Stimulated activated CD4-positive, alpha-beta T cell treated with anti-CD3 and anti-CD28 coated beads, Interleukin-1b, Interleukin-23, amount 100 ng/mL, for 48 hours (primary cell): ENCODE measurements around the gene RNFT2.

Experiments used
- DNase-seq: peaks from one replicate; pipeline ENCODE4 v3.0.0-alpha.2; 2020

RNFT2 gene

GRCh38 chr12:116838365-116838764, 100.2 kb downstream of the RNFT2 start:
- DNase-seq = no peak

DNA sequence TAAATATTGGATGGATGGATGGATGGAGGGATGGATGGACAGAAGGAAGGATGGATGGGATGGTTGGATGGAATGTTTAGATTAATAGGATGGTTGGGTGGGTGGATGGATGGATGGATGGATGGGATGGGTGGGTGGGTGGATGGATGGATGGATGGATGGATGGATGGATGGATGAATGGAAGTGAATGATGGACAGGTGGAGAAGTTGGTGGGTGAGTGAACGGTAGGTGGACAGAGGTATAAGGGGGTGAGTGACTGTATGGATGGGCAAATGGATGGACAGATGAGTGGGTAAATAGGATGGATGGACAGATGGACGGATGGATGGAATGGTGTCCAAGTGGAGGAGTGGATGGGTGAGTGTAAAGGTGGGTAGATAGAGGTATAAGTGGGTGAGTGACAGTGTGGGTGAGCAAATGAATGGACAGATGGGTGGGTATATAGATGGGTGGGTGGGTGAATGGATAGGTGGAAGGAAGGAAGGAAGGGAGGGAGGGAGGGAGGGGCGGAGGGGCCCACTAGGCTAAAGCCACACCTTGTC, 101.2 kb downstream of the RNFT2 start:
- DNase-seq = no peak

DNA sequence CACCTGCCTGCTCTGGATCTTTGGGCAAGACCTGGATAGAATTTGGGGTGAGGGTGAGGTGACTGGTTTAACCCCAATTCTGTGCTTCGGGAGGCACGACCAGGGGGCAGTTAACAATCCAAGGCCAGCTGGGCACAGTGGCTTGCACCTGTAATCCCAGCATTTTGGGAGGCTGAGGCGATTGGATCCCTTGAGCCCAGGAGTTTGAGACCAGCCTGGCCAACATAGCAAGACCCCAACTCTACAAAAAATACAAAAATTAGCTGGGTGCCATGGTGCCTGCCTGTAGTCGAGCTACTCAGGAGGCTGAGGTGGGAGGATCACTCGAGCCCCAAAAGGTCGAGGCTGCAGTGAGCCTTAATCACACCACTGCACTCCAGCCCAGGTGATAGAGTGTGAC, 105.0 kb downstream of the RNFT2 start:
- DNase-seq = no peak

DNA sequence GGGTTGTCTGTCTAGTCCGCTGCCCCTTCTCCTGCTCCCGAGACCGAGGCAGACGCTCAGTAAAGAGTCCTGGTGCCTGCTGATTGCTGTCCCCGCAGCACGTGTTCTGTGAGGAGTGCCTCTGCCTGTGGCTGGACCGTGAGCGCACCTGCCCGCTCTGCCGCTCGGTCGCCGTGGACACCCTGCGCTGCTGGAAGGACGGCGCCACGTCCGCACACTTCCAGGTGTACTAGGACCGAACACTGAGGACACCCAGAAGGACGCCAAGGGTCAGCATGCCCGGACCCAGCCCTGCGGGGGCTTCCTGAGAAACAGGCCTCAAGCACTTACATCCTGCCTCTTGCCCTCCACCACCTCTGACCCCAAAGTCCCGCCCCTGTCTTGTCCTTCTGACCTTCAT, 111.1 kb downstream of the RNFT2 start:
- DNase-seq = no peak

- DNase-seq = no peak
Observed at GRCh38 chr12:116852303-116852702, 114.2 kb downstream of the RNFT2 start.

DNA sequence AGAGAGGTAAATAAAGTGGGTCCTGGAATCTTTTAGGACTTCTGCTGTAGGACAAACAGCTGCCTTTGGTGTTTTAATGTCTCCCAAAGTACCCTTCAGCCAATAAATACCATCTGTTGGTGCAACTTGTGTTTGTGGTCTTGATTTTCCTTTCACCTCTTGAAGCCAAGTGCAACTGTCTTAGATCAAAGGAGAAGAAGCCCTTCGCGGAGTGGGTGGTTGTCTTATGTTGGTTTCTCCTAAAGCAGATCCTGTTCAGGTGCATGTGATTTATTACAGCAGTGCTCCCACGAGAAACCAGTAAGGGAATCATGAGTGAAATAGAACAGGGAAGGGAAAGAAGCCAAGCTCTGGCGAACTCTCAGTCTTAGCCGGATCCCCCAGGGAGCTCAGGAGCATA, 115.4 kb downstream of the RNFT2 start:
- no peak for DNase-seq

DNA sequence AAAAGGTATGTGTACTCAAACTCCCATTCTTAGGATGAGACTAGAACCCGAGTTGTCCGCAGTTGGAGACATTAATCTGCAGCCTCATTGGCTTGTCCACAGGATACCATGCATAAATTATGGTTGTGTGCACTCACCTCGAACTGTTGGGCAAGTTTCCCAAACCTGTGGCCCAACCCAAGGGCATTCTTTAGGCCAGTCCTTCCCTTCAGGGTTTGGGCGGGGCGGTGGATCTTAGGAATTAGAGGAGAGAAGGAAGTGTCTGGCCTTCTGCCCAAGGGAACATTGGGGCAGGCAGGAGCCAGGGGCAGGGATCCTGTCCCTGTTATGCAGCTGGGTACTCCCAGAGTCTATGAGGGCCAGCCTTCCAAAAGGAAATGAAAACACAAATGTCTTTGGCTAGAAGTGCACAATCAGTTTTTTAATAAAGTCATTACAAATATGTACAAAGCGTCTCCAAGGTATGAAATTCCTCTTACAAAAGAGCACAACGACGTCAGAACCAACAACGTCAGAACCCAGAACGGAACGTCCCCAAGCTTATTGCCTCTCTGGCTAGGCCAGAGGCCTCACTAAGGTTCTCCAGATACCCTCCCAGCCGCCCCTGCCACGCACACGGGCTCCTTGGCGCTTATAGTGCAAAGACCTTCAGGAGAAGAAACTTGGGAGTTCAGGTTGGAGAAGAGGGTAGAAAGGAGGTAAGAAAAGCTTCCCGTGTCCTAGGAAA, 117.8 kb downstream of the RNFT2 start:
- DNase-seq = no peak

DNA sequence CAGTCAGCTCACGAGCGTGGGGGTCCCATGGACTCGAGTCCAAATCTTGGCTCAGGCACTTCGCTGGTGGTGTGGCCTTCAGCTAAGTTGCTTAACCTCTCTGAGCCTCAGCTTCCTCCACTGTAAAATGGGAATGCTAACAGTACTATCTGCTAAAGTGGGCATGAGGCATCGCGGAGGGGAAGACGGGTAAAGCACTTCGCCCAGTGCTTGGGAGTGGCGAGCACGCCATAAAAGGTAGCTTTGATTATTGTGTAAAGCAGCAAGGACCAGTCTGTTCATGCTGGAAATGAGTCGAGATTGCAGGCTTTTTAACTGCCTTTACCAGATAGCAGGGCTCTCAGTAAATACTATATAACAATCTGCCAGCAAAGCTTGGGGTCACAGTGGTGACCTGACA, 118.6 kb downstream of the RNFT2 start:
- DNase-seq = no peak

DNA sequence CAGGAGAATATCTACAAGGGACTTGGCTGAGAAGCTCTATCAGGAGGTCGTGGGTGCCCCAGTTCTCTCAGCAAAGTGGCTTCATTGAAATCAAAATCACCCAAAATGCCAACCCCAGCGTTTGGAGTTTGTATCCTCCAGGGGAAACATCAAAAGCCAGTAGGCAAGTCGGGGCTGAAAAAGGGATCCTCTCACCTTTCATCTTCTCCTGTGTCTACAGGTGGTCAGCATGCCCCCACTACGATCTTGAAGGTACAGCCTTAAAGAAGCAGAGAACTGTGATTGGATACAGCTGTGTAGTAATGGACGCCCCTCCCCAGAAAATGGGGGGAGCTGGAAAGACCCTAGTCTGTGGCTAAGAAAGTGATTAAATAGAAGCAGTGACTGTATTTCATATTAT, 121.0 kb downstream of the RNFT2 start:
- DNase-seq = no peak

DNA sequence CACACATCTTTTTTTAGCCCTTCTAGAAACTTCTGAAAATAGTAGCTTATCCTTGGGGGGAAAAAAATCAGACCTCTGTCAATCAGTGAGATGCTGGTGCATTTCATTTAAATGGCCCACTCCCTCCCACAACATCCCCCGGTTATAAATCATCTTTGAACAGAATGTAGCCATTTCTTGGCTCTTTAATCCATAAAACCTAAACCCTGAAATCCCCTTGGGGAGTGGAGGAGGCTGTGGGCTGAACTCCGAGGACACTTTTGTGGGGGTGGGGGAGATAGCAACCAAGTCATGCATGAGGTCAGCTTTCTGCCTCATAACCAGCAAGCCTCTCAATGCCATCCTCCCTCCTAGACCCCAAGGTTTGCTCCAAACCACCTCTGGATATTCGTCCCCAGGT, 122.1 kb downstream of the RNFT2 start:
- DNase-seq = no peak

- no peak for DNase-seq
Observed at GRCh38 chr12:116861320-116861719, 123.2 kb downstream of the RNFT2 start.

- DNase-seq = no peak
Observed at GRCh38 chr12:116862167-116862566, 124.1 kb downstream of the RNFT2 start.

DNA sequence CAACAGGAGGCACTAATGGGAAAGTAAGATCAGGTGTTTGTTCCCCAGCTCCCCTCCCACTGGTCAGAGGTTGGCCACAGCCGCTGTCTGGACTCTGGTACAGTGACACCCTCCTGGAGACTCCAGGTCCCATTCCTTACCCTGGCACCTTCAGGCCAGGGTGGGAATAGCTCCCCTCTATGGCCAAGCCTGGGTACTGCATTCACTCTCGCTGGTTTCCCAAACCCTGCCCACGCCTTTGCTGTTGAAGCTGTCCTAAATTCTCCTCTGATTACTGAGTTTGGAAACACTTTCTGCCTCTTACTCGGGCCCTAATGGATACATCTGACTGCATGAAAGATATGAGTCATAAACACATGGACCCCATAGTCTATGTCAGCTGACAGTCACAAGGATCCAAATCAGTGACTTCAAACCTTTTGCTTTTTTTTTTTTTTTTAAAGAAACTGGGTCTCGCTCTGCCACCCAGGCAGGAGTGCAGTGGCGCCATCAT, 125.2 kb downstream of the RNFT2 start:
- DNase-seq = no peak

- DNase-seq = no peak
Observed at GRCh38 chr12:116864371-116865160, 126.5 kb downstream of the RNFT2 start.

GRCh38 chr12:116867523-116867922, 129.4 kb downstream of the RNFT2 start:
- DNase-seq = no peak

DNA sequence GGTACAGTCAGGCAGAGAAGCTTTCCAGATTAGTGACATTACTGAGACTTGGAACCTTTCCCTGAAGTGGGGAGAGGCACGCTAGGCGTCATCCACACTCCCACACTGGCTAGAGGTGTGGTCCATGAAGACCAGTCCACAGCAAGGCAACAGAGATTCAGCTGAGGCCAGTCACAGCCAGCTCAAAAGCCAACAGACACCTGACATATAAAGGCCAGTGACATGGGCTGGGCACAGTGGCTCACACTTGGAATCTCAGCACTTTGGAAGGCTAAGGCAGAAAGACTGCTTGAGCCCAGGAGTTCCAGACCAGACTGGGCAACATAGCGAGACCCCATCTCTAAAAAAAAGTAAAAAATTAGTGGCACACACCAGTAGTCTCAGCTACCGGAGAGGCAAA, 132.2 kb downstream of the RNFT2 start:
- DNase-seq = no peak

- no peak for DNase-seq
Observed at GRCh38 chr12:116874324-116874995, 136.3 kb downstream of the RNFT2 start.

DNA sequence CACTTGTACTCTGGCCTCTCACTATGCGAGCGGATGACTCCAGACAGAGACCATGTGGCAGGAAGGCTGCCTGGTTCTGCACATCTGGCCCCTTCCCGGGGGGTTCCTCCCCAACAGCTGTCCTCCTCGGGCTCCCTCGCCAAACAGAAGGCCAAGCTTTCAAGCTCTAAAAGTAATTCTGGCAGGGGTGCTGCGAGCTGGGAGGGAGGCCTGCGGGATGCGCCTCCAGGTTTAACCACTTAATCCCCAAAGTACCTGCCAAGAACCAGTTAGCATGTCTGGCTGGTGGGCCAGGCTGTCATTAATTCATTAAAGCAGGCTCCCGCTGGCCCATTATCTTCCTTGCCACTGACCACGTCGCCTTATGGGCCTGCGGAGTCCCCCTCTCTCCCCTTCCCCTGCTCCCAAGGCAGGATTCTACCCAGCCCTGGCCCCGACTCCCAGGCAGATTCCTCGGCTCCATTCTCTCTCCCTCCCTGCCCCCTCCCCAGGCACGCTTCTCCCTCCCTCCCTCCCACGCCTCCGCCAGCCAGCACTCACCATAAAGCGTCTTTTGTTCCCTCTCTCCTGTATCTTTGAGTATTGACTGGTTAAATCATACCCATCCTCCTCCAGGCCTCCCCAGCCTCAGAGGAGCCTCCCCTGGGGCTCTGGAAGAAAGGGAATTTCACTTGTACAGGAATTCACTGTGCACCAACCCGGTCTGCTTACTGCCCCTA, 138.2 kb downstream of the RNFT2 start:
- DNase-seq = no peak

DNA sequence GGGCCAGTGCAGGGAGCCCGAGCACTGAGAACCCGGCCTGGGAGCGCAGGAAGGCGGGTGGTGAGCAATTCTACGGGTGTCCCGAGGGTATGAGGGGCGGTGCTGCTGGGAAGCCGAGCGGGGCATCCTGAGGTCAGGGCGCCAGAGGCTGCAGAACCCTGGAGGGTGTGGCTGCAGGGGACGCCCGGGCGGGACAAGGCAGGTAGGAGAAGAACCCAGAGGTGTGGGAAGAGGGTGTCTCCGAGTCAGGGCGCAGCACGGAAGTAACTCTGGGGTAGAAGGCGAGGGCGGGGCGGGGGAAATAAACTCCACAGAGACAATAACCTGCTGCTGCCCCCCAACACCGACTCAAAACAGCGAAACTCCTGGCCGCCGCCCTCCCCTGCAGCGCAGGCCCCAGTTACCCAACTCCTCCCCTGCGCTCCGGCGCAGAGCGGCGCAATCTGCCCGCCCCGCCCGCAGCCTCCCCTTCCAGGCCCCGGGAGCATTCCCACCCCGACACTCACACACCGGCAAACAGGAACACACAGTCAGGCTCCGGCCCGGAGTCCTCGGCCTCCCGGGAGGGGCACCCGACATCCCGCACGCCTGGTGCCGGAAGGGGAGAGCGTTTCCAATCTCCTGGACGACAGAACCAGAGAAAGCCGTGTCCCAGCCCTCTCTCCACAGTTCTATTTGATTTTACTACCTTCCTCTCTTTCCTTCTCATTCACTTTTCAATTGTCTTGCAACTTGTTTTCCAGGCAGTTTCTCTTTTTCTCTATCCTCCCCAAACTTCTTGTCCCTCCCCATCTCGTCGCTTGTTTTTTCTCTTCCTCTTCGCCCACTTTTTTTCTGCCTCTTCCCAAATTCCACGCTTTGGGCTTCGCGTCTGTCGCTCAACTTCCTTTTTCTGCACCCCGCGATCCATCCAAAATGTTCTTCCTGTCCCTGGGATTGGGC, 140.7 kb downstream of the RNFT2 start:
- DNase-seq = no peak

DNA sequence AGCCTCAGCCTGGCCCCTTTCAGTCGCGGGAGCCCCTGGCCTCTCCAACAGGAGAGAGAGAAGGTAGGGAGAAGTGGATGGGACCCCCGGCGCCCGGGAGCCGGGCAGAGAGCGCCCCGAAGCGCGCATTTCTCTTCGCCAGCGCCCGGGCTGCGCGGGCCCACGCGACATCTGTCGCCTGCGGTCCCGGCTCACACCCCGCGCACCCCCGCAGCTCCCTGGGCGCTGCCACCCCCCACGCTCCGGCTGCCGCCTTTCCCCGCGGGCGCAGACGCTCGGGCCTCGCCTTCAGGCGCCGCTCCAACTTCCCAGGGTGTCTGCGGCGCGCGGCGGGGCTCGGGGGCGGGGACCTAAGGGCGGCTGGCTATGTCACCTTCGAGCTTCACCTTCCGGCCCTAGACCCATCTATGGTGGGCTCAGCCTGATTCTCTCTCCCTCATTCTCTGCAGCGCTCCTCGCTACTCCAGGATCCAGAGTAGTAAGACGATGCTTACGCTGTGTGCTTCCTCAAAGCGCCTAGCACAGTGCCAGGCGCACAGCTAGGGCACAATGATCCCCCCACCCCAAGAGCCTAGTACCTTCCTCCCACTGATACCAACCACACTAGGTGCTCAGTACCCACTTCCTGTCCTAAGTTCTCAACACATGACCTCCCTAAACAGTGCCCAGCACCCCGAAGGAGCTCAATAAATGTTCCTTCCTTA, 141.5 kb downstream of the RNFT2 start:
- no peak for DNase-seq

DNA sequence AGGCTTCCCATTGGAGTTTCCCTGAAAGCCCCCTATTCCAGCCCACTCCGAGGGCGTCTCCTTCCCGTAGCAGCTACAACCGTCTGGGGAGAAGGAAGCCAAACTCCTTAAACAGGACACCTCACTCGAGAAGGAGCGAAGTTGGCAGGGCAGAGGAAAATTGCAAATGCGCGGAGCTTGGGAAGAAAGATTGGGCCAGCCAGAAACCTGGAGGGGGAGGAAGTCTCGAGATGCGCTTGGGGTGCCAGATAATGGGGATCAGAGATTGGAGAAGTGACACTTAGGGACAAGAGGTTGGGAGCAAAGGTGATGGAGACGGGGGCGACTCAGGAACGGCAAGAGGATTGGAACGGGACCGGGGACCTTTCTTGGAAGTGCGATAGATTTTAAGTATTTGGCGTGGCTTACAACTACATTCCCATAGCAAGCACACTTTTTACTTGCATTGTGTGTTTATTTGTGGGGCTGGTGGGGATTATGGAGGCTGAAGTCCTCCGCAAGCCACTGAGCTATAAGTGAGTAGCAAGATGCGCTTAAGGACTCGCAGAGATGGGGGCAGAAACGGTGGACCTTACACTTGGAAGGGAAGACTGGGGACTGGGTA, 142.2 kb downstream of the RNFT2 start:
- DNase-seq = no peak
